Mesothelial cell of epicardium (in vitro differentiated cells): ENCODE results near the gene SRP14. TPM values are rescaled to one million over a fixed set of nuclear protein-coding genes. Genes with fewer than 3 reads are reported as not detected.
"Not testable (repeated sequence)": the region's sequence is repeated elsewhere in the genome, so short reads cannot be mapped to it uniquely, and the experiment has no call there.

Experiments used
- DNase-seq, 2 experiments: peaks; one replicate each; pipeline ENCODE4 v3.0.0; 2021; ENCODE audit warnings: low spot score in 2 of 2; ENCODE audit not compliant: unreplicated experiment in 2 of 2
- H3K27ac Mint-ChIP-seq: 2 replicates; pipeline ENCODE4 v1.8.0; 2021; ENCODE audit warnings: mixed read lengths
- H3K27me3 Mint-ChIP-seq: 2 replicates; pipeline ENCODE4 v1.8.0; 2021; ENCODE audit warnings: low read depth, mixed read lengths
- H3K36me3 Mint-ChIP-seq: 2 replicates; pipeline ENCODE4 v1.8.0; 2021; ENCODE audit warnings: mixed read lengths
- H3K4me1 Mint-ChIP-seq: 2 replicates; pipeline ENCODE4 v1.8.0; 2021; ENCODE audit warnings: mixed read lengths
- H3K4me3 Mint-ChIP-seq: 2 replicates; pipeline ENCODE4 v1.8.0; 2021; ENCODE audit warnings: mild to moderate bottlenecking, moderate library complexity, mixed read lengths
- H3K9me3 Mint-ChIP-seq: 2 replicates; pipeline ENCODE4 v1.8.0; 2021; ENCODE audit warnings: mixed read lengths
- CTCF ChIP-seq: fragments of 200-600 bp; sonication (generic); IDR thresholded peaks from one replicate; pipeline ENCODE4 v1.5.0; 2021; ENCODE audit warnings: antibody characterized with exemption; ENCODE audit not compliant: unreplicated experiment
- total RNA-seq: library from RNA; stranded (reverse); gene quantifications from 3 replicates; pipeline ENCODE4 v1.2.1, GENCODE V29; 2021

The SRP14 gene
- total RNA-seq, 1 donor from 2014 or later, result 198 TPM

DNA sequence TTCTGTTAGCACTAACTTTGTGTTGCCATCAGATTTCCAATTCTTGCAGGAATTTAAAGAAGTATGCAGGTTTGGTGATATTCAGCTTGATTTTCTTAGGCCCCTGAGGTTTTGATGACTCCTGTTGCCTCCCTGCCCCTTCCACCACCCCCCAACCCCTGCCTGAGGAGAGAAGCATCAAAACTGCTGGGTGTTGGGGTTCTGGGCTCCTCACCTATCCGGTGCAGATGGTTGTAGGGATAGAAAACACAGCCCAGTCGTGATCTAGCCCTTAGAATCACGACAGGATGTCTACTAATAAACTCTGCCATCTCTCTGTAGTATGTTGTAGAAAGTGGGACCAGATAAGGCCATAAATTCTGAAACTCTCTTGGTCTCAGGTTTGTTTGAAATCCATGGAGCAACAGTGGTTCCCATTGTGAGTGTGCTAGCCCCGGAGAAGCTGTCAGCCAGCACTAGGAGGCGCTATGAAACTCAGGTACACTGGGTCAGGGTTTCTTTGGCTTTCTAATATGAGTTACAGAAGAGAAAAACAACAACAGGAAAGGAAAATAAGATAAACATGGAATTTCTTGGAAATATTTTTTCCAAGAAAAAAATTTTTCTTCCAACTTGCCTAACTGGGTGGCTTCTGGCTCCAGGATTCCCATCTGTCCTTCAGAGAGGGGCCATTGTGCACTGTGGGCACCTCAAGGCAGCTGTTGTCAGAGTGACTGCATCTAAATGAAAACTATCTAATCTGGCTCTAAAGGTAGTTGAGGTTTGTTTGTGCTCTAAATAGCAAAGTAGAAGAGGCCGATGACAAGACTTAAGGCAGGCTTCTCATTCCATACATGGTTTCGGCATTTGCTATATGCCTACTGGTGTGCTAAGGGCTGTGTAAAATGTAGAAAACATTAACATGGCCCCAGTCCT, 8.7 kb downstream of the SRP14 start:
- no peak for TF ChIP-seq CTCF
- DNase-seq, result no peak

DNA sequence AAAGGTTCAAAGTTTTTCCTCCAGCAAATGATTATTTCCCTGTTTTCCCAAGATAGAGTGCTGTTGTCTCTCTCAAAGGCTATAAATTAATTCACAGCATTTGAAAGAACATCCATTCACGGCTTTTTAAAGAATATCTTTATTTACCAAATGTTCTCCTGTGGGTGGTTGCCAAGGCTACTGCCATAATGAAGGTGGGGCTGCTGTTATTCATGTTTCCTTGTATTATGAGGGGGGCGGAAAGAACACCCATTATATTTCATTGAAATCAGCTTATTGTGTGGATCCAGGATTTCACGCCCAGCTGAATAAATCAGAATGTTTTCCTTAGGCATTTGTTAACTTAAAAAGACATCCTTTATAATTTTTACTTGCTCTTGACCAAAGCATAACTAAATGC, 10.1 kb downstream of the SRP14 start:
- no peak for DNase-seq
- Mint-ChIP-seq H3K4me3 (no peak overlapping the region), H3K27me3 (no peaks in the 10 kb centered on the region), H3K36me3 (peaks cover 33% of the 10 kb centered on the region), H3K4me1 (no peaks in the 10 kb centered on the region), H3K9me3 (no peaks in the 10 kb centered on the region), H3K27ac (no peak overlapping the region)
- no peak for TF ChIP-seq CTCF

More for the DNA sequence above, 8.7 kb downstream of the SRP14 start:
- Mint-ChIP-seq H3K36me3 (peaks cover 34% of the 10 kb centered on the region), H3K27me3 (no peaks in the 10 kb centered on the region), H3K27ac (no peak overlapping the region), H3K4me1 (no peaks in the 10 kb centered on the region), H3K4me3 (no peak overlapping the region), H3K9me3 (no peaks in the 10 kb centered on the region)

DNA sequence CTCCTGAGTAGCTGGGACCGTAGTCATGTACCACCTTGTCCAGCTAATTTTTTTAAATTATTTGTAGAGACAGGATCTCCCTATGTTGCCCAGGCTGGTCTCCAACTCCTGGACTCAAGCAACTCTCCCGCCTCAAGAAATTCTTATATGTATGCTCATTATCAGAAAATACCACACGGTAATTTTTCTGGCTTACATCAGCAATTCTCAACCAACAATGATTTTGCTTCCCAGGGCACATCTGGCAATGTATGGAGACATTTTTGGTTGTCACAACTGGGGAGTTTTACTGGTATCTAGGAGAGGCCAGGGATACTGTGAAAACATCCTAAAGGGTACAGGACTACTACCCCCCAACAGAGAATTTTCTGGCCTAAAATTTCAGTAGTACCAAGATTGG, 10.8 kb downstream of the SRP14 start:
- DNase-seq, result no peak
- no peaks in the 10 kb centered on the region for H3K27me3 Mint-ChIP-seq
- TF ChIP-seq CTCF, result no peak
- H3K27ac Mint-ChIP-seq, result no peak overlapping the region
- H3K4me3 Mint-ChIP-seq, result no peak overlapping the region
- no peaks in the 10 kb centered on the region for H3K4me1 Mint-ChIP-seq
- no peaks in the 10 kb centered on the region for H3K9me3 Mint-ChIP-seq
- peaks cover 37% of the 10 kb centered on the region for H3K36me3 Mint-ChIP-seq

DNA sequence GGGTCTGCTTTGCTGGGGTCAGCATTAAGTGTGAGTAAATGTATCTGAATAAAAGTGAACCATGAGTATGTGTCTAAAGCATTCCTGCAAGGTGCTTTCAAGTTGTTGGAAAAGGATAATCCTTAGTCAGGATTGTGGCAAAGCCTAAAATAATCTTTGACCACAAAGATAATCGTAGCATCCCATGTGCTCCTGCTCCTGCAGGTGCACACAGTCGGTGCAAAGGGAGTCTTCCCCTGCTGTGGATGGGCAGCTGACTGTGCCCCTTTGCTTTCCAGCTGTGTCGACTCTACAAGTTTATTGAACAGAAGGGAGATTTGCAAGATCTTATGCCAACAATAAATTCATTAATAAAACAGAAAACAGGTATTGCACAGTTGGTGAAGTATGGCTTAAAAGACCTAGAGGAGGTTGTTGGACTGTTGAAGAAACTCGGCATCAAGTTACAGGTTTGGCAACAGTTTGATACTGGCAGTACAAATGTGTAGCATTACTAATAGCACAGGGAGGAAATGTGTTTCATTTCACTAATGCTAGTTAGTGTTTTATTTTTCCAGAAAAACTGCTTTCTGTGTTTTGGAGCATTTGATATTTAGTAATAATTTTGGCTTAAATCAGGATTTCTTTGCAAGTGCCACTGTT, 22.6 kb downstream of the SRP14 start:
- peaks cover 31% of the 10 kb centered on the region for H3K9me3 Mint-ChIP-seq
- no peak overlapping the region for H3K27ac Mint-ChIP-seq
- DNase-seq, result no peak
- peaks cover 83% of the 10 kb centered on the region for H3K36me3 Mint-ChIP-seq
- no peak for TF ChIP-seq CTCF
- H3K4me3 Mint-ChIP-seq, result no peak overlapping the region
- H3K27me3 Mint-ChIP-seq, result no peaks in the 10 kb centered on the region
- no peaks in the 10 kb centered on the region for H3K4me1 Mint-ChIP-seq

GRCh38 chr15:40014390-40014789, 24.6 kb downstream of the SRP14 start:
- Mint-ChIP-seq H3K27me3 (no peaks in the 10 kb centered on the region), H3K9me3 (peaks cover 25% of the 10 kb centered on the region), H3K4me1 (no peaks in the 10 kb centered on the region), H3K36me3 (peaks cover 81% of the 10 kb centered on the region), H3K4me3 (no peak overlapping the region), H3K27ac (no peak overlapping the region)
- no peak for DNase-seq
- no peak for TF ChIP-seq CTCF

GRCh38 chr15:40013372-40013771, 25.6 kb downstream of the SRP14 start:
- H3K27me3 Mint-ChIP-seq, H3K27ac Mint-ChIP-seq, H3K4me1 Mint-ChIP-seq, H3K4me3 Mint-ChIP-seq, DNase-seq: not testable (repeated sequence)
- peaks cover 80% of the 10 kb centered on the region for H3K36me3 Mint-ChIP-seq
- H3K9me3 Mint-ChIP-seq, result peaks cover 25% of the 10 kb centered on the region
